ENCODE data around the gene FNBP1. TPM values are rescaled to one million over a fixed set of nuclear protein-coding genes. Genes with fewer than 3 reads are reported as not detected.
A peak's percentile ranks its signal among the peaks of the same experiment; 100 is the strongest.

Gene FNBP1
- total RNA-seq, 6 experiments from 2014 or later: 11.7 to 27.1 (median 15.9) TPM

- Histone ChIP-seq H3K27ac (no peak overlapping the region), H3K27me3 (no peaks in the 10 kb centered on the region), H3K36me3 (no peaks in the 10 kb centered on the region), H3K4me1 (peaks cover 0 to 31% (median 13%) of the 10 kb centered on the region in 4 donors), H3K9me3 (no peaks in the 10 kb centered on the region), H3K4me3 (no peak overlapping the region)
- intact Hi-C loops (cut with DNase I): no loop called here
- TF ChIP-seq POLR2A (IDR thresholded peaks at IDR 0.05): no peak
- TF ChIP-seq, protein P1, sequence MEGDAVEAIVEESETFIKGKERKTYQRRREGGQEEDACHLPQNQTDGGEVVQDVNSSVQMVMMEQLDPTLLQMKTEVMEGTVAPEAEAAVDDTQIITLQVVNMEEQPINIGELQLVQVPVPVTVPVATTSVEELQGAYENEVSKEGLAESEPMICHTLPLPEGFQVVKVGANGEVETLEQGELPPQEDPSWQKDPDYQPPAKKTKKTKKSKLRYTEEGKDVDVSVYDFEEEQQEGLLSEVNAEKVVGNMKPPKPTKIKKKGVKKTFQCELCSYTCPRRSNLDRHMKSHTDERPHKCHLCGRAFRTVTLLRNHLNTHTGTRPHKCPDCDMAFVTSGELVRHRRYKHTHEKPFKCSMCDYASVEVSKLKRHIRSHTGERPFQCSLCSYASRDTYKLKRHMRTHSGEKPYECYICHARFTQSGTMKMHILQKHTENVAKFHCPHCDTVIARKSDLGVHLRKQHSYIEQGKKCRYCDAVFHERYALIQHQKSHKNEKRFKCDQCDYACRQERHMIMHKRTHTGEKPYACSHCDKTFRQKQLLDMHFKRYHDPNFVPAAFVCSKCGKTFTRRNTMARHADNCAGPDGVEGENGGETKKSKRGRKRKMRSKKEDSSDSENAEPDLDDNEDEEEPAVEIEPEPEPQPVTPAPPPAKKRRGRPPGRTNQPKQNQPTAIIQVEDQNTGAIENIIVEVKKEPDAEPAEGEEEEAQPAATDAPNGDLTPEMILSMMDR (IDR thresholded peaks at IDR 0.05): no peak
- DNase-seq (no peak), ATAC-seq (peak in 1 of 4 donors; percentile 9)
- WGBS (ENCODE audit: insufficient coverage, low coverage, low lambda C conversion rate, missing lambda C conversion rate): 45% methylated on average over 1 of the region's 1 CpG
These were observed 8.4 kb downstream of the FNBP1 start for GRCh38 chr9:130034570-130034969.

GRCh38 chr9:130030651-130031127 is 12.3 kb downstream of the FNBP1 start:
- peaks cover 0 to 43% (median 21%) of the 10 kb centered on the region in 4 donors for H3K4me1 ChIP-seq
- DNase-seq: no peak
- no peaks in the 10 kb centered on the region for H3K36me3 ChIP-seq
- TF ChIP-seq POLR2A (IDR thresholded peaks at IDR 0.05): no peak
- TF ChIP-seq, protein P1 (IDR thresholded peaks at IDR 0.05): no peak
- H3K4me3 ChIP-seq: no peak overlapping the region
- ATAC-seq: no peak
- H3K9me3 ChIP-seq: no peaks in the 10 kb centered on the region
- no peaks in the 10 kb centered on the region for H3K27me3 ChIP-seq
- WGBS (ENCODE audit: insufficient coverage, low coverage, low lambda C conversion rate, missing lambda C conversion rate): 67% methylated on average over 3 of the region's 3 CpGs
- intact Hi-C loops (cut with DNase I): no loop called here
- H3K27ac ChIP-seq: no peak overlapping the region

GRCh38 chr9:130029223-130029973 is 13.6 kb downstream of the FNBP1 start:
- H3K27me3 ChIP-seq: no peaks in the 10 kb centered on the region
- DNase-seq (no peak), ATAC-seq (no peak)
- TF ChIP-seq, protein P1 (IDR thresholded peaks at IDR 0.05): no peak
- no peak for TF ChIP-seq POLR2A (IDR thresholded peaks at IDR 0.05)
- intact Hi-C loops (cut with DNase I): no loop called here
- H3K4me3 ChIP-seq: no peak overlapping the region
- no peaks in the 10 kb centered on the region for H3K9me3 ChIP-seq
- 62% methylated on average over 6 of the region's 10 CpGs for WGBS (ENCODE audit: insufficient coverage, low coverage, low lambda C conversion rate, missing lambda C conversion rate)
- H3K27ac ChIP-seq: peak overlapping the region; percentile 47 to 83 (median 73)
- H3K36me3 ChIP-seq: no peaks in the 10 kb centered on the region
- peaks cover 0 to 50% (median 21%) of the 10 kb centered on the region in 4 donors for H3K4me1 ChIP-seq

- peak overlapping the region; percentile 47 to 83 (median 73) for H3K27ac ChIP-seq
- DNase-seq (peak in 1 of 3 donors; percentile 65), ATAC-seq (peak; percentile 80 to 90 (median 87))
- H3K9me3 ChIP-seq: no peaks in the 10 kb centered on the region
- H3K27me3 ChIP-seq: no peaks in the 10 kb centered on the region
- H3K36me3 ChIP-seq: no peaks in the 10 kb centered on the region
- 36% methylated on average over 6 of the region's 6 CpGs for WGBS (ENCODE audit: insufficient coverage, low coverage, low lambda C conversion rate, missing lambda C conversion rate)
- no peak overlapping the region for H3K4me3 ChIP-seq
- TF ChIP-seq, protein P1 (IDR thresholded peaks at IDR 0.05): no peak
- TF ChIP-seq POLR2A (IDR thresholded peaks at IDR 0.05): no peak
- intact Hi-C loops (cut with DNase I): no loop called here
- peaks cover 0 to 57% (median 24%) of the 10 kb centered on the region in 4 donors for H3K4me1 ChIP-seq
These were observed 14.3 kb downstream of the FNBP1 start for GRCh38 chr9:130028493-130029222.
